Fibroblast of the aortic adventitia (primary cell): ENCODE measurements around the gene RCAN2. TPM values are rescaled to one million over a fixed set of nuclear protein-coding genes. Genes with fewer than 3 reads are reported as not detected.

ENCODE experiments used
- DNase-seq: peaks from one replicate; pipeline ENCODE4 v3.0.0-alpha.2; 2010; ENCODE audit warnings: low read depth
- H3K4me3 ChIP-seq: 2 replicates; pipeline ENCODE4 v1.5.1; 2011; ENCODE audit warnings: low read depth, mild to moderate bottlenecking, control low read depth, low read length, moderate library complexity
- total RNA-seq: library from RNA; depleted of rRNA; stranded (reverse); fragments of >200 nt; gene quantifications from 2 replicates; pipeline ENCODE4 v1.2.3, GENCODE V29; 2012; ENCODE audit warnings: low replicate concordance
- TF ChIP-seq, protein P1 (sequence below): IDR thresholded peaks from 2 replicates; pipeline ENCODE4 v1.5.1; 2011; ENCODE audit warnings: mild to moderate bottlenecking, low read length, control low read depth, inconsistent platforms; ENCODE audit not compliant: insufficient read depth

RCAN2 gene
- total RNA-seq, 1 donor: 8.0 TPM

DNA sequence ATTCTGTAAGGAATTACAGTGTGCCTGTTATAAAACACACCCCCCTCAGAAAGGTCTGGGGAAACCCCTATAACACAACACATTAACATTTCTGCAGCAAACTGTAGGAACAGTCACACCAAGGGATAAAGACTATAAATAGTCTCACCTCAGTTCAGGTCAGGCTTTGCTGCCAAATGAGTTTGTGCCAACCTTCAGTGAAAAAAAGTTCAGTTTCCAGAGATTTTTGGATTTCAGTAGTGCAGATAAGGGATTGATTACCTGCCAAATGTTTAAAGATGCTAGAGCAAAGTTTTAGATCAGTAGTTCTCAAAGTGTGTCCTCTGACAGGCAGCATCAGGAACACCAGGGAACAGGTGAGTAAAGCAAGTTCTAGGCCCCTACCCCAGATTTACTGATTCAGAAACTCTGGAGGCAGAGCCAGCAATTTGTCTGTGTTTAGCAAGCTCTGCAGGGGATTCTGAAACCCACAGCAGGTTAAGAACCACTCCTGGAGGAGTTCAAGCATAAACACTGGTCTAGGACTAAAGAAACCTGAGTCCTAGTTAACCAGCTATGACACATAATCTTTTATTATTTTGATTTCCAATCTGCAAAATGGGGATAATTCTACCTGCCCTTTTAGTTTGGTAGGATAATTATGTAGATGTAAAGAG, 111.0 kb downstream of the RCAN2 start:
- H3K4me3 ChIP-seq: no peak overlapping the region
- DNase-seq: no peak
- TF ChIP-seq, protein P1, sequence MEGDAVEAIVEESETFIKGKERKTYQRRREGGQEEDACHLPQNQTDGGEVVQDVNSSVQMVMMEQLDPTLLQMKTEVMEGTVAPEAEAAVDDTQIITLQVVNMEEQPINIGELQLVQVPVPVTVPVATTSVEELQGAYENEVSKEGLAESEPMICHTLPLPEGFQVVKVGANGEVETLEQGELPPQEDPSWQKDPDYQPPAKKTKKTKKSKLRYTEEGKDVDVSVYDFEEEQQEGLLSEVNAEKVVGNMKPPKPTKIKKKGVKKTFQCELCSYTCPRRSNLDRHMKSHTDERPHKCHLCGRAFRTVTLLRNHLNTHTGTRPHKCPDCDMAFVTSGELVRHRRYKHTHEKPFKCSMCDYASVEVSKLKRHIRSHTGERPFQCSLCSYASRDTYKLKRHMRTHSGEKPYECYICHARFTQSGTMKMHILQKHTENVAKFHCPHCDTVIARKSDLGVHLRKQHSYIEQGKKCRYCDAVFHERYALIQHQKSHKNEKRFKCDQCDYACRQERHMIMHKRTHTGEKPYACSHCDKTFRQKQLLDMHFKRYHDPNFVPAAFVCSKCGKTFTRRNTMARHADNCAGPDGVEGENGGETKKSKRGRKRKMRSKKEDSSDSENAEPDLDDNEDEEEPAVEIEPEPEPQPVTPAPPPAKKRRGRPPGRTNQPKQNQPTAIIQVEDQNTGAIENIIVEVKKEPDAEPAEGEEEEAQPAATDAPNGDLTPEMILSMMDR: no peak

DNA sequence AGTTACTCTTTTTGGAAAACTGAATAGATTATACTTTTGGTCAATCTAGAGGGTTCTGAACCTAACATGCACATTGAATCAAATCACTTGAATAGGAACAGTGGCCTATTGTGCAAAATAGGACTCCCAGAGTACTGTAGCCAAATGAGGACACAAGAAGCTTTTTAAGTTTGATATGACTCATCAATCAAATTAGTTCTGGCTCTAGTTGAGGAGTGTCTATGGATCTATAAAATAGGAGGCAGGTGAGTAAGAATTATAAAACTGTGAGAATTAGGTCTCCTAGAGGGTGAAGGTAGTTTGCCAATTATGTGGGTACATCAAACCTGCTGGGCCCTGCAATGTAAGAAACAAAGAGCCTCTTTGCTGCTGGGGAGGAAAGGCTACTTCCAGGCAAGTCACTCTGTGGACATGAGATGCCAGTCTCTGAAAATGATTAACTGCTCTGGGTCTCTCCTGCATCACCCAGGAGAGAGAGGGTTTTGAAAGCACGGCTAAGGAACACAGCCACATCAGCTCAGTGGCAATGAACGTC, 112.3 kb downstream of the RCAN2 start:
- no peak overlapping the region for H3K4me3 ChIP-seq
- DNase-seq: no peak
- TF ChIP-seq, protein P1: no peak

DNA sequence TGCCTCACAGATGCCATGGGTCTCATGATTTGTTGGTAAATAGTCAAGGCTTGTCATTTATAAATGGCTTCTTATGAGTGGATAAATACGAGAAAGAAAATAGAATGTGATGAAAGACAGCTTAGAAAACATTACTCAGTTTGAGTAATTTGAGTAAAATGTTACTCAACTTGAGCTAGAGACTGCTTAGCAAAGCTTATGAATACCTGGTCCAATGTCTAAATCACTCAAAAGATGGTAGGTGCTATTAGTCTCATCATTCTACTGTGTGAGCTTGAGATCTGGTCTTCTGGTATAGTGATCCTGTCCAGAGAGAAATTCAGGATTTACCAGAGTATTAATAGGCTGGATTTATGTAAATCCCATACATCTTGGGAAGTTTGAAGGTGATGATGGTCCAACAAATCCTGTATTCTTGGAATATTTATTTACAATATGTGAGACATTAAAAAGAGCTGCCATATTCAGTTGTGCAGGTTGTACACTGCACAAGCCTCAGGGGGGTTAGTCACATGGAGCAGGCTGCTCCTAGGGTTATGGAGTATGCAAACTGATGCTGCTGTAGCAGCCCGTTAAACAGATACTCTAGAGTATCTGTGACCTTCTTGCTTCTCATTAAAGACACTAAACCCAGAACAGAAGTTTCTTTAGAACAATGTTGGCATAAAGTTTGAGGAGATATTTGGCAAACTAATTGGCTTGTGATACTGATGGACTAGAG, 112.9 kb downstream of the RCAN2 start:
- no peak overlapping the region for H3K4me3 ChIP-seq
- DNase-seq: no peak
- TF ChIP-seq, protein P1: no peak

DNA sequence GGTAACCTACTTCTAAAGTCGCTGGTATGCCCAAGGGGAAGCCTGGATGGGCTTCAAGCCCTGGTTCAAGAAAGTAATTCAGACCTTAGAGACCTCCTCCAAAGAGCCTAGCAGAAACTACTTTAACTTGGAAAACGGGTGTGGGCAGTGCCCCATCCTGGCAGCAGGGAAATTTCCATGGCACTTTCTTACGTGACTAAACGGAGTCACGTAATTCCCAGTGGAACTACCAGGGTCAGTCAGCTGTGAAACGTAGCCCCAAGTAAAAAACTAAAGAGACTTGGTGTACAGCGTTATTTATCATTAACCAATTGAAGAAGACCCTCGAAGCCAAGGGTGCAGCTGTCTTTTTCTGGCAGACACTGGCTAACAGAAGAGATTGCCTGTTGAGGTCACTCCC, 114.0 kb downstream of the RCAN2 start:
- H3K4me3 ChIP-seq: no peak overlapping the region
- DNase-seq: no peak
- TF ChIP-seq, protein P1: no peak

DNA sequence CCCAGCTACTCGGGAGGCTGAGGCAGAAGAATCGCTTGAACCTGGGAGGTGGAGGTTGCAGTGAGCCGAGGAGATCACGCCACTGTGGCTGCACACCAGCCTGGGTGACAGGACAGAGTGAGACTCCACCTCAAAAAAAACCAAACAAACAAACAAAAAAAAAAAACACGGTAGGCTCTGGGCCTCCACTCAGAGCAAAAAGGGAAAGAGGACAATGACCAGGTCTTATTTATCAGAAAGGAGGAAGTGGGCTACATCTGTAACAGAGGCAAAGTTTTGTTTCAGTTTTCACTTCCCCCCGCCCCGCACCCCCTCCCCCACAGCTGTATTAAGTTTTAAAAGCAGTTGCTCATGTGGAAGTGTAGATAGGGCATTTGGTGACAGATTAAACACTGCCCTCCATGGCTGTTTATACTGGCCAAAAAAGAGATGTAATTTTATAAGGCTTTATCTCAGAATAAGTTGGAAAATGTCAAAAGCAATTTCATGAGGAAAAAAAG, 114.6 kb downstream of the RCAN2 start:
- H3K4me3 ChIP-seq: no peak overlapping the region
- TF ChIP-seq, protein P1: no peak
- DNase-seq: no peak

DNA sequence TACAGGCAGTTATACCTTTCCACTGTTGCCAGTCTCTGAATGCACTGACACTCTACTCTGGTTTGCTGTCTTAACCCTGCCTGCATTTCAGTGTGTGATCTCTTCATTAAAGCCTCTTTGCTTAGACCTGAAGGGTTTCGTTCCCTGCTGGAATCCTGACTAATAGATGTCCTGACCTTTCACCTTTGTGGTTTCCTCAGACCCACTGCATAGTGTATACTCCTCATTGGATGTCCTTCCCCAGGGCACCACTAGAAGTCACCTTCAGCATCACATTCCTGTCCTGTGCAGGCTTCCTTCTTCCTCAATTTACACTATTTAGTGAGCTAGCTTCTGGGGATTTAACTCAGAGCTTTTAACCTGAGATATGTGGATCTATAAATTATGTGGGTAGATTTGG, 120.6 kb downstream of the RCAN2 start:
- TF ChIP-seq, protein P1: no peak
- H3K4me3 ChIP-seq: no peak overlapping the region
- no peak for DNase-seq
